Naive thymus-derived CD4-positive, alpha-beta T cell (primary cell): ENCODE results near the gene SRPX2. TPM values are rescaled to one million over a fixed set of nuclear protein-coding genes. Genes with fewer than 3 reads are reported as not detected.

Experiments used
- polyA plus RNA-seq, 2 donors: library from polyadenylated mRNA; unstranded; fragments of 300-500 nt; fragmentation: Illumina TruSeq; gene quantifications; one replicate each; pipeline ENCODE4 v1.2.3, GENCODE V29; 2021
- total RNA-seq, 6 experiments: library from RNA in 5 of 6; stranded (reverse) in 5 of 6; gene quantifications; 1 replicate in 5 of 6; 2 replicates in 1 of 6; pipeline ENCODE4 v1.2.3 and lab custom pipeline; 2021 to 2026

SRPX2 gene
- total and polyA plus RNA-seq, 7 experiments from 2014 or later, result not detected

Other genes starting within 250 kb of the SRPX2 start
- under 1 TPM in 3 of 5 experiments, not detected in 2; 0.05 TPM for gene PCDH19, start 233.9 kb upstream of the SRPX2 start, total RNA-seq
- gene PCDH19, start 233.9 kb upstream of the SRPX2 start, polyA plus RNA-seq, result not detected
- gene TNMD, start 59.3 kb upstream of the SRPX2 start, total RNA-seq, result not detected
- not detected for gene TNMD, start 59.3 kb upstream of the SRPX2 start, polyA plus RNA-seq
- 1 to 10 TPM in 4 of 5 experiments, not detected in 1; 1.0 to 2.3 (median 1.9) TPM for gene TSPAN6, start 7.4 kb upstream of the SRPX2 start, total RNA-seq
- 1 to 10 TPM; 4.1 to 7.7 TPM for gene TSPAN6, start 7.4 kb upstream of the SRPX2 start, polyA plus RNA-seq
- gene SYTL4, start 87.9 kb downstream of the SRPX2 start, total RNA-seq, result under 1 TPM in 1 of 5 experiments, not detected in 4; 0.39 TPM
- gene SYTL4, start 87.9 kb downstream of the SRPX2 start, polyA plus RNA-seq, result not detected
- gene CSTF2, start 176.2 kb downstream of the SRPX2 start, total RNA-seq, result 10 to 100 TPM in 3 of 5 experiments, 1 to 10 TPM in 2; 8.6 to 41.8 (median 16.1) TPM
- 10 to 100 TPM in 1 of 2 donors, 1 to 10 TPM in 1; 9.4 to 19.5 TPM for gene CSTF2, start 176.2 kb downstream of the SRPX2 start, polyA plus RNA-seq
- gene NOX1, start 230.2 kb downstream of the SRPX2 start, total RNA-seq, result not detected
- under 1 TPM in 1 of 2 donors, not detected in 1; 0.12 TPM for gene NOX1, start 230.2 kb downstream of the SRPX2 start, polyA plus RNA-seq